ENCODE measurements around the gene ANKMY2.
"Not testable (repeated sequence)": the region's sequence is repeated elsewhere in the genome, so short reads cannot be mapped to it uniquely, and the experiment has no call there.

Gene ANKMY2

GRCh38 chr7:16645593-16646471 is at the start of gene ANKMY2, which contains the start of gene BZW2:
ANKMY2 (minus strand) TSS chr7:16645754; CDS start chr7:16645573, 181 bp downstream.
BZW2 (plus strand) TSS chr7:16646181; CDS start chr7:16665444, 19,263 bp downstream.
- DNase-seq = peak; percentile 92

GRCh38 chr7:16694806-16695205 is 49.3 kb upstream of the ANKMY2 start:
- DNase-seq = no peak

- DNase-seq = no peak
Observed at GRCh38 chr7:16693601-16694318, 48.2 kb upstream of the ANKMY2 start.

GRCh38 chr7:16691241-16691640 is 45.7 kb upstream of the ANKMY2 start:
- no peak for DNase-seq

GRCh38 chr7:16688249-16688648 is 42.7 kb upstream of the ANKMY2 start:
- DNase-seq = no peak

- no peak for DNase-seq
Observed at GRCh38 chr7:16685535-16685934, 40.0 kb upstream of the ANKMY2 start.

- no peak for DNase-seq
Observed at GRCh38 chr7:16684935-16685334, 39.4 kb upstream of the ANKMY2 start.

GRCh38 chr7:16678645-16679566 is 33.4 kb upstream of the ANKMY2 start:
- DNase-seq = not testable (repeated sequence)

- no peak for DNase-seq
Observed at GRCh38 chr7:16677978-16678494, 32.5 kb upstream of the ANKMY2 start.

- no peak for DNase-seq
Observed at GRCh38 chr7:16675277-16675676, 29.7 kb upstream of the ANKMY2 start.

- DNase-seq = no peak
Observed at GRCh38 chr7:16671811-16672210, 26.3 kb upstream of the ANKMY2 start.

GRCh38 chr7:16670731-16671344 is 25.3 kb upstream of the ANKMY2 start:
- no peak for DNase-seq

- DNase-seq = no peak
Observed at GRCh38 chr7:16670021-16670420, 24.5 kb upstream of the ANKMY2 start.

GRCh38 chr7:16669581-16669980 is 24.0 kb upstream of the ANKMY2 start:
- DNase-seq = no peak

- no peak for DNase-seq
Observed at GRCh38 chr7:16668978-16669377, 23.4 kb upstream of the ANKMY2 start.

- DNase-seq = no peak
Observed at GRCh38 chr7:16668049-16668858, 22.7 kb upstream of the ANKMY2 start.

GRCh38 chr7:16667355-16667754 is 21.8 kb upstream of the ANKMY2 start:
- DNase-seq = no peak

- no peak for DNase-seq
Observed at GRCh38 chr7:16661924-16662323, 16.4 kb upstream of the ANKMY2 start.

- DNase-seq = no peak
Observed at GRCh38 chr7:16660702-16661464, 15.3 kb upstream of the ANKMY2 start.

- not testable (repeated sequence) for DNase-seq
Observed at GRCh38 chr7:16659854-16660497, 14.4 kb upstream of the ANKMY2 start.

Measured in KG1 (cell line).